Measurements from ENCODE around the gene IKZF2.
"Not testable (repeated sequence)": the region's sequence is repeated elsewhere in the genome, so short reads cannot be mapped to it uniquely, and the experiment has no call there.

The IKZF2 gene

DNA sequence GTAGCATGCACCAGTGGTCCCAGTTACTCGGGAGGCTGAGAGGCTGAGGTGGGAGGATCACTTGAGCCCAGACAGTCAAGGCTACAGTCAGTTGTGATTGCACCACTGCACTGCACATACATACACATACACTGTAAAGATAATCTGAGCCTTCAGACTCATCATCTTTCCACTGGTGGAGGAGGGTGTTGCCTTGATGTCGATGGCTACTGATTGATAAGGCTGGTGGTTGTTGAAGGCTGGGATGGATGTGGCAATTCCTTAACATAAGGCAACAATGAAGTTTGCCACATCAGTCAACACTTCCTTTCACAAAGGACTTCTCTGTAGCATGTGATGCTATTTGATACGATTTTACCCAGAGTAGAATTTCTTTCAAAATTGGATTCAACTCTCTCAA lies 118.8 kb downstream of the IKZF2 start:
- TF ChIP-seq, protein P1, sequence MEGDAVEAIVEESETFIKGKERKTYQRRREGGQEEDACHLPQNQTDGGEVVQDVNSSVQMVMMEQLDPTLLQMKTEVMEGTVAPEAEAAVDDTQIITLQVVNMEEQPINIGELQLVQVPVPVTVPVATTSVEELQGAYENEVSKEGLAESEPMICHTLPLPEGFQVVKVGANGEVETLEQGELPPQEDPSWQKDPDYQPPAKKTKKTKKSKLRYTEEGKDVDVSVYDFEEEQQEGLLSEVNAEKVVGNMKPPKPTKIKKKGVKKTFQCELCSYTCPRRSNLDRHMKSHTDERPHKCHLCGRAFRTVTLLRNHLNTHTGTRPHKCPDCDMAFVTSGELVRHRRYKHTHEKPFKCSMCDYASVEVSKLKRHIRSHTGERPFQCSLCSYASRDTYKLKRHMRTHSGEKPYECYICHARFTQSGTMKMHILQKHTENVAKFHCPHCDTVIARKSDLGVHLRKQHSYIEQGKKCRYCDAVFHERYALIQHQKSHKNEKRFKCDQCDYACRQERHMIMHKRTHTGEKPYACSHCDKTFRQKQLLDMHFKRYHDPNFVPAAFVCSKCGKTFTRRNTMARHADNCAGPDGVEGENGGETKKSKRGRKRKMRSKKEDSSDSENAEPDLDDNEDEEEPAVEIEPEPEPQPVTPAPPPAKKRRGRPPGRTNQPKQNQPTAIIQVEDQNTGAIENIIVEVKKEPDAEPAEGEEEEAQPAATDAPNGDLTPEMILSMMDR (IDR thresholded peaks at IDR 0.05; ENCODE audit: unreplicated experiment in 3 of 3) = no peak
- Mint-ChIP-seq H3K4me3 (no peak overlapping the region), H3K36me3 (ENCODE audit: low read depth) (no peaks in the 10 kb centered on the region), H3K9me3 (no peaks in the 10 kb centered on the region), H3K27me3 (ENCODE audit: low read depth) (no peaks in the 10 kb centered on the region), H3K4me1 (no peaks in the 10 kb centered on the region), H3K27ac (no peak overlapping the region)

DNA sequence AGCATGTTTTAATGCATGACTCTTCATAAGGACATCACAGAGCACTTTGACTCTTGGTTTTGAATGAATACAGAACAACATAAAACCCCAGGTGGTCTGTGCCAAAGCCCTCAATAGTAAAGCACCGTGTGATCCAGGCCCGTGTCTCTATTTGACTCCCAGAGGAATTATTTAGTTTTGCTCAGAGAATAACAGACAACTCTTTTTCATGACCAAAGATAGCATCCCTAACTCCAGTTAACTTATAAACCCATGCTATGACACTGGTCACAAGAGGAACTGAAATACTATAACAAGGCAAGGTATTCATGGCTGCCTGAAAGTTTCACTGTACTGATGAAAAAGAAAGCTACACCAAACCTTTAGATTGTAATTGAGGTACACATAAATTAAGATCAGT lies 128.4 kb downstream of the IKZF2 start:
- Mint-ChIP-seq H3K36me3 (ENCODE audit: low read depth) (no peaks in the 10 kb centered on the region), H3K4me1 (no peaks in the 10 kb centered on the region), H3K4me3 (no peak overlapping the region), H3K9me3 (no peaks in the 10 kb centered on the region), H3K27ac (no peak overlapping the region), H3K27me3 (ENCODE audit: low read depth) (no peaks in the 10 kb centered on the region)
- TF ChIP-seq, protein P1 (IDR thresholded peaks at IDR 0.05; ENCODE audit: unreplicated experiment in 3 of 3) = no peak

DNA sequence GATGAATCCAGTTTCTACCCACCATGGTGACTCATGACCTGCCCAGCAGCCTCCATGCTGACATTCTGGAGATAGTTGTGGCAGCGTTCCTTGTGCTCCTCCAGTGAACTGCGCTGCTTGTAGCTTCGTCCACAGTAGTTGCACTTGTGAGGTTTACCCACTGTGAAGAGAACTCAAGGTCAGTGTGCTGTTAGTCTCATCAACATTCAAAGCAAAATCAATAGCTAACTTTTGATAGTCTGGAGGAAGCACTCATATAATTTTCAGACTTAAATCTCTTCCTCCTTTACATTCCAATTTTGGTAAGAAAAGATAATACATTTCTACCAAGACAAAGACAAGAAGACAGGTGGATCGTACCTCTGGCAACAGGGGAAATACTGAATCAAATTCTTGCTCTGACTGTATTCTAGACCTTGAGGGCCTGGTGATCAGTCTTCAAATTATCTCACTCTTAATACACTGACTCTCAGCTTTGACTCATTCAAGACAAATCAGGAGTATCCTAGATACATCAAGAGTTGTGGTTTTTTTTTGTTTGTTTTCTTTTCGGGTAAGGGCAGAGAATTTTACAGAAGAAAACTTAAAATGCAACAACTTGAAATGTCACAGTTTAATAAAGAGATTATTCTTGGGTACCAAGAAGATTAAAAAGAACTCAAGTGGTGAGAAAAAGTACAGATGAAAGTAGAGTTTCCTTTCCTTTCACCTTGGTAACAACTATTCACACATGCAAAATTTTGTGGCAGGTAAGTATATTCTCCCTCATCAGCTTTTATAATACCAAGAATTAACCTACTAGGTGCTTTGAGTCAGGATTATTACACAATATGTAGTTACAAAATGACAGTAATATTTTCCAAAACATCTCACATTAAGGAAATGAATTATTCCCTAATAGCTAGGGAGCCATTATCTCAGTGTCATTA lies 129.2 kb downstream of the IKZF2 start:
- Mint-ChIP-seq H3K9me3 (no peaks in the 10 kb centered on the region), H3K27me3 (ENCODE audit: low read depth) (no peaks in the 10 kb centered on the region), H3K36me3 (ENCODE audit: low read depth) (no peaks in the 10 kb centered on the region)

DNA sequence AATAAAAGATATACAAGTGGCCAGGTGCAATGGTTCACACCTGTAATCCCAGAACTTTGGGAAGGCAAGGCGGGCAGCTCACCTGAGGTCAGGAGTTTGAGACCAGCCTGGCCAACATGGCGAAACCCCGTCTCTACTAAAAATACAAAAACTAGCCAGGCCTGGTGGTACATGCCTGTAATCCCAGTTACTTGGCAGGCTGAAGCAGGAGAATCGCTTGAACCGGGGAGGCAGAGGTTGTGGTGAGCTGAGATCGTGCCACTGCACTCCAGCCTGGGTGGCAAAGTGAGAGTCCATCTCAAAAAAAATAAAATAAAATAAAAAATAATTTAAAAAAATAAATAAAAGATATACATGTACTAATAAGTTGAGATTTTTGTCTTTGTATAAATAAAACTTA lies 130.5 kb downstream of the IKZF2 start:
- H3K36me3 Mint-ChIP-seq (ENCODE audit: low read depth); H3K4me1 Mint-ChIP-seq; H3K4me3 Mint-ChIP-seq; H3K27ac Mint-ChIP-seq; H3K9me3 Mint-ChIP-seq; H3K27me3 Mint-ChIP-seq (ENCODE audit: low read depth): not testable (repeated sequence)

More for the DNA sequence above, 129.2 kb downstream of the IKZF2 start:
- no peak overlapping the region for H3K27ac Mint-ChIP-seq
- TF ChIP-seq, protein P1 (IDR thresholded peaks at IDR 0.05; ENCODE audit: unreplicated experiment in 3 of 3) = no peak
- no peaks in the 10 kb centered on the region for H3K4me1 Mint-ChIP-seq
- H3K4me3 Mint-ChIP-seq = no peak overlapping the region

DNA sequence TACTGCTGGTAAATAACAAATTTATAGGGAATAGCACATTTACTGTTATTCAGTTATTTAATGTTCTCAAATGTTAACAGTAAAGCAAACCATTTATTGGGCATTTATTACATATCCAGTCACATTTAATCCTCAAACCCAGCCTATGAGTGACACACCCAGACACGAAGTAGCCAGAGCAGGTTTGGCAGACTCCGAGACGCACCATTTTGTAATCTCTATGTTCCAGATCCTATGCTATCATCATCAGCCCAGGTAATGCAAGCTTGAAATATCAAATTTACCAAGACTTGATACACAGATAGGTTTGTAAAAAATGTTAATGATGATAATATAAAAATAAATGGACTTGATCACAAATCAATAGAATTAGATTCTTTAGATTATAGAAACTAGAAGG lies 131.1 kb downstream of the IKZF2 start:
- no peak overlapping the region for H3K27ac Mint-ChIP-seq
- no peaks in the 10 kb centered on the region for H3K36me3 Mint-ChIP-seq (ENCODE audit: low read depth)
- no peaks in the 10 kb centered on the region for H3K4me1 Mint-ChIP-seq
- no peaks in the 10 kb centered on the region for H3K27me3 Mint-ChIP-seq (ENCODE audit: low read depth)
- no peak overlapping the region for H3K4me3 Mint-ChIP-seq
- no peaks in the 10 kb centered on the region for H3K9me3 Mint-ChIP-seq
- TF ChIP-seq, protein P1 (IDR thresholded peaks at IDR 0.05; ENCODE audit: unreplicated experiment in 3 of 3) = no peak

DNA sequence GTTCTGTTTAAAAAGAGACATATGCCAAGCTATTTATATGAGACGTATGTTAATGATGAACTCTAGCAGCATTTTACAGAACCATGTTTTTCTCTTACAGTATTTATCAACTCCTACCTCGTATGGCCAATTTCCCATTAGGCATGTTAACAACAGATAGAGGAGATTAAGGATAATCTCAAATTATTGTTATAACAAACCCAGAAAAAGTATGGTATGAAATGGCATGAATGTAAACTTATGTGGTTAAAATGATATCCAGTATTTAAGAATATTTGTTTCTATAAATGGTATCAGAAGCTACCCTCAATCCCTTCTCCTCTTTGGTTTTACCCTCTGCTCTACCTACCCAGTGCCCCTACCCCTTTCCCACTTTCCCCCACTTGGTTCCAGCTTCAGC lies 132.0 kb downstream of the IKZF2 start:
- Mint-ChIP-seq H3K36me3 (ENCODE audit: low read depth) (no peaks in the 10 kb centered on the region), H3K4me1 (no peaks in the 10 kb centered on the region), H3K4me3 (no peak overlapping the region), H3K27ac (no peak overlapping the region), H3K27me3 (ENCODE audit: low read depth) (no peaks in the 10 kb centered on the region), H3K9me3 (no peaks in the 10 kb centered on the region)
- TF ChIP-seq, protein P1 (IDR thresholded peaks at IDR 0.05; ENCODE audit: unreplicated experiment in 3 of 3) = no peak

Measured in nephron (organoid).